Prostate gland (tissue), 2 donors: ENCODE data around the gene PTPRU. TPM values are rescaled to one million over a fixed set of nuclear protein-coding genes. Genes with fewer than 3 reads are reported as not detected.
"Not testable (repeated sequence)": the region's sequence is repeated elsewhere in the genome, so short reads cannot be mapped to it uniquely, and the experiment has no call there.

Source experiments
- DNase-seq: peaks from one replicate; pipeline ENCODE4 v3.0.0-alpha.2; 2019; ENCODE audit warnings: low spot score
- H3K27ac ChIP-seq, 2 donors: fragments of 200-600 bp; sonication (generic); 2 replicates each; pipeline ENCODE4 v1.5.1; 2017 to 2019
- H3K27me3 ChIP-seq: fragments of 200-600 bp; sonication (generic); replicated peaks from 2 replicates; pipeline ENCODE4 v1.5.1; 2019; ENCODE audit not compliant: insufficient read depth
- H3K36me3 ChIP-seq, 2 donors: fragments of 200-600 bp; sonication (generic); 1 replicate in 1 of 2; 2 replicates in 1 of 2; pipeline versions ENCODE4 v1.5.1 to v1.8.1; 2017 to 2019
- H3K4me1 ChIP-seq: fragments of 200-600 bp; sonication (generic); replicated peaks from 2 replicates; pipeline ENCODE4 v1.5.1; 2019
- H3K4me3 ChIP-seq, 2 donors: fragments of 200-600 bp; sonication (generic); 2 replicates each; pipeline ENCODE4 v1.5.1; 2017 to 2019
- H3K9me3 ChIP-seq: fragments of 200-600 bp; sonication (generic); 2 replicates; pipeline ENCODE4 v1.5.1; 2017
- POLR2A ChIP-seq: fragments of 450-650 bp; IDR thresholded peaks from one replicate; pipeline ENCODE4 v1.6.1; 2016; ENCODE audit warnings: antibody characterized with exemption, mild to moderate bottlenecking
- POLR2AphosphoS5 ChIP-seq: sonication (generic); formaldehyde crosslinking; IDR thresholded peaks from one replicate; pipeline ENCODE4 v1.6.1; 2017; ENCODE audit warnings: antibody characterized with exemption
- WGBS: methylation state at CpG from one replicate; pipeline ENCODE4 v1.1.5; 2018; 5-methylcytosine and 5-hydroxymethylcytosine counted together
- intact Hi-C: fragments of 100-400 bp; cut with DNase I; formaldehyde crosslinking; loops from one replicate; pipeline ENCODE4 v1.14.2; 2022
- total RNA-seq, 2 donors: library from RNA; depleted of rRNA; stranded (reverse); fragments of >200 nt; gene quantifications; one replicate each; pipeline ENCODE4 v1.1.0, GENCODE V29; 2016
- TF ChIP-seq, protein P1 (sequence below), 4 experiments: fragments of 200-600 bp in 2 of 4; fragments of 450-650 bp in 2 of 4; sonication (generic) in 2 of 4; IDR thresholded peaks; 1 replicate in 3 of 4; 2 replicates in 1 of 4; pipeline ENCODE4 v1.5.1; 2016 to 2019; ENCODE audit warnings: antibody characterized with exemption in 4 of 4, mild to moderate bottlenecking in 2 of 4, moderate library complexity in 2 of 4

The PTPRU gene
- total RNA-seq, 2 donors from 2014 or later = 49.9 to 60.5 TPM

DNA sequence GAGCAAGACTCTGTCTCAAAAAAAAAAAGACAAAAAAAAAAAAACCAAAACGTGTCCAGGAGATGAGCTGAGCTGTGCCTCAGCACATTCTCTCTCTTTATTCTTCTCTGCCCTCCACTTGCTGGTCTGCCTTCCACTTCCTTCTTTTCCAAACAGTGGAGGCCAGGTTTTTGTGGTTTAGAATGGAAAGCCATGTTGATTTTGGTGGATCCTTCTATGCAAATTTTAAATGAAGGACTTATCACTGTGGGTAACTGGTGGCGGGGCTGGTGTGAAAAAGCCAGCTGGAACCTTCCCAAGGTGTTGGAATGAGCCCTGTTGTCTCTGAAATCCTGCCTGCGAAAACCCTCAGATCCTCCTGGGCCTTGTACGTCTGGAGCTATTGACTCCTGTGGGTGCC lies 61.9 kb downstream of the PTPRU start:
- H3K4me3 ChIP-seq = no peak overlapping the region
- no peaks in the 10 kb centered on the region for H3K4me1 ChIP-seq
- H3K27me3 ChIP-seq = no peaks in the 10 kb centered on the region
- no peak for DNase-seq
- H3K27ac ChIP-seq = no peak overlapping the region
- intact Hi-C loops = no loop called here
- 68% methylated on average over 4 of the region's 4 CpGs for WGBS
- no peaks in the 10 kb centered on the region for H3K36me3 ChIP-seq
- TF ChIP-seq, protein P1, sequence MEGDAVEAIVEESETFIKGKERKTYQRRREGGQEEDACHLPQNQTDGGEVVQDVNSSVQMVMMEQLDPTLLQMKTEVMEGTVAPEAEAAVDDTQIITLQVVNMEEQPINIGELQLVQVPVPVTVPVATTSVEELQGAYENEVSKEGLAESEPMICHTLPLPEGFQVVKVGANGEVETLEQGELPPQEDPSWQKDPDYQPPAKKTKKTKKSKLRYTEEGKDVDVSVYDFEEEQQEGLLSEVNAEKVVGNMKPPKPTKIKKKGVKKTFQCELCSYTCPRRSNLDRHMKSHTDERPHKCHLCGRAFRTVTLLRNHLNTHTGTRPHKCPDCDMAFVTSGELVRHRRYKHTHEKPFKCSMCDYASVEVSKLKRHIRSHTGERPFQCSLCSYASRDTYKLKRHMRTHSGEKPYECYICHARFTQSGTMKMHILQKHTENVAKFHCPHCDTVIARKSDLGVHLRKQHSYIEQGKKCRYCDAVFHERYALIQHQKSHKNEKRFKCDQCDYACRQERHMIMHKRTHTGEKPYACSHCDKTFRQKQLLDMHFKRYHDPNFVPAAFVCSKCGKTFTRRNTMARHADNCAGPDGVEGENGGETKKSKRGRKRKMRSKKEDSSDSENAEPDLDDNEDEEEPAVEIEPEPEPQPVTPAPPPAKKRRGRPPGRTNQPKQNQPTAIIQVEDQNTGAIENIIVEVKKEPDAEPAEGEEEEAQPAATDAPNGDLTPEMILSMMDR (IDR thresholded peaks at IDR 0.05) = no peak
- TF ChIP-seq POLR2A (no peak), POLR2AphosphoS5 (no peak)
- H3K9me3 ChIP-seq = no peaks in the 10 kb centered on the region

DNA sequence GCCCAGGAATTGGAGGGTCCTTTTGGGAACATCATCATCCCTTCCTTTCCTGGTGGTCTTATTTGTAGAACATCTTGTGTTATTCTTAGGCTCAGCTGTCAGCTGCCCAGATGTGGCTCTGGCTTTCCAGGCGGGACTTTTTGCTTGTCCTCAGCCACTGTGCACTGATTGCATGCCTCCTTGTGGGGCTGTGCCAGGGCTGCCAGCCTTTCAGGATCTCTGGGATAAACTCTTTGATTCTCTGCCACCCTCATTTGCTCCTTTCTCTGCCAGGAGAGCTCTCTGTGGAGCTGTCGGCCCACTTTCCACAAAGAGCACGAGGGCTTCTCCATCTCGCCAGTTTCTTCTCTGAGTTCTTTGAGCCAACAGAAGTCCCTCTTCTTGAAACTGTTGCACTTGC lies 63.1 kb downstream of the PTPRU start:
- 65% methylated on average over 4 of the region's 4 CpGs for WGBS
- TF ChIP-seq POLR2AphosphoS5 (no peak), POLR2A (no peak)
- TF ChIP-seq, protein P1 (IDR thresholded peaks at IDR 0.05) = no peak
- no peak for DNase-seq
- Histone ChIP-seq H3K4me1 (no peaks in the 10 kb centered on the region), H3K27ac (no peak overlapping the region), H3K36me3 (no peaks in the 10 kb centered on the region), H3K9me3 (no peaks in the 10 kb centered on the region), H3K27me3 (no peaks in the 10 kb centered on the region), H3K4me3 (no peak overlapping the region)
- intact Hi-C loops = no loop called here

DNA sequence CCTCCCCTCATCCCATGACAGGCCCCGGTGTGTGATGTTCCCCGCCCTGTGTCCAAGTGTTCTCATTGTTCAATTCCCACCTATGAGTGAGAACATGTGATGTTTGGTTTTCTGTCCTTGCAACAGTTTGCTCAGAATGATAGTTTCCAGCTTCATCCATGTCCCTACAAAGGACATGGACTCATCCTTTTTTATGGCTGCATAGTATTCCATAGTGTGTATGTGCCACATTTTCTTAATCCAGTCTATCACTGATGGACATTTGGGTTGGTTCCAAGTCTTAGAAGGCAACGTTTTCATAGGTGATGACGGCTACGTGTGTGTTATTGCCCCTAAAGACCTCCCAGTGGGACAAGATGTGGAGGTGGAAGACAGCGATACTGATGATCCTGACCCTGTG lies 65.4 kb downstream of the PTPRU start:
- H3K4me3 ChIP-seq, H3K9me3 ChIP-seq, H3K36me3 ChIP-seq, H3K27ac ChIP-seq, H3K27me3 ChIP-seq, DNase-seq, H3K4me1 ChIP-seq, intact Hi-C loops: not testable (repeated sequence)
- 96% methylated on average over 6 of the region's 6 CpGs for WGBS

DNA sequence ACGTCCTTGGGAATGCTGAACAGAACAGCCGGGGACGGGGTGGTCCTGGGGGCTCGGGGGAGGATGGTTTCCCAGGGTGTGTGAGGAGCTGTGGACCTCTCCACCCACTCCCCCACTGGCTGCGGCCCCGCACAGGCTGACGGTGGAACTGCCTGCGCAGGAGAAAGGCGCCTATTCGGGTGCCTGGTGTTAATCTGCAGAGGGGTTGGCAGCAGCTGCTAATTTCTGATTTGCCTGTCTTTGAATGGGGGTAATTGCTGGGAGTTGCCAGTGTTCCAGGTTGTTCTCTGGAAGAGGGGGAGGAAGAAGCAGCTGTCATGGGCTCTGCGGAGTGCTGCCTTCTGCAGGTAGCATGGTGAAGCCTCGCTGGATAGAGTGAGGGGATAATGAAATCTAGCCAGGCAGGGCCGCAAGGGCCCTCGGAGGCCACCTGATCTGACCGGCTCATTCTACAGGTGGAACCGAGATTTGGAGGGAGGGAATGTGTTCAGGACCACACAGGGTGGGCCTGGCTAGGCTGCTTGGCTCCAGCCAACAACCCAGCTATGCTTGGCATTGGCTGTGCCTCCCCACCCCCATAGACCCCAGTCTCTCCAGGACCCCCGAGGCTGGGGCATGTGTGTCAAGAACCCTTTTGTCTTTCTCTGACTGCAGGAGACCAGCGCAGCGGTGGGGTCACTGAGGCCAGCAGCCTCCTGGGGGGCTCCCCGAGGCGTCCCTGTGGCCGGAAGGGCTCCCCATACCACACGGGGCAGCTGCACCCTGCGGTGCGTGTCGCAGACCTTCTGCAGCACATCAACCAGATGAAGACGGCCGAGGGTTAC lies 67.1 kb downstream of the PTPRU start:
- TF ChIP-seq POLR2AphosphoS5 = no peak
- no peak for TF ChIP-seq POLR2A
- TF ChIP-seq, protein P1 (IDR thresholded peaks at IDR 0.05) = no peak
- H3K36me3 ChIP-seq = no peaks in the 10 kb centered on the region
- WGBS = 90% methylated on average over 28 of the region's 28 CpGs
- no peak overlapping the region for H3K27ac ChIP-seq
- intact Hi-C loops = no loop called here
- no peak for DNase-seq
- H3K4me1 ChIP-seq = no peaks in the 10 kb centered on the region
- H3K9me3 ChIP-seq = no peaks in the 10 kb centered on the region
- H3K27me3 ChIP-seq = no peaks in the 10 kb centered on the region
- H3K4me3 ChIP-seq = no peak overlapping the region

DNA sequence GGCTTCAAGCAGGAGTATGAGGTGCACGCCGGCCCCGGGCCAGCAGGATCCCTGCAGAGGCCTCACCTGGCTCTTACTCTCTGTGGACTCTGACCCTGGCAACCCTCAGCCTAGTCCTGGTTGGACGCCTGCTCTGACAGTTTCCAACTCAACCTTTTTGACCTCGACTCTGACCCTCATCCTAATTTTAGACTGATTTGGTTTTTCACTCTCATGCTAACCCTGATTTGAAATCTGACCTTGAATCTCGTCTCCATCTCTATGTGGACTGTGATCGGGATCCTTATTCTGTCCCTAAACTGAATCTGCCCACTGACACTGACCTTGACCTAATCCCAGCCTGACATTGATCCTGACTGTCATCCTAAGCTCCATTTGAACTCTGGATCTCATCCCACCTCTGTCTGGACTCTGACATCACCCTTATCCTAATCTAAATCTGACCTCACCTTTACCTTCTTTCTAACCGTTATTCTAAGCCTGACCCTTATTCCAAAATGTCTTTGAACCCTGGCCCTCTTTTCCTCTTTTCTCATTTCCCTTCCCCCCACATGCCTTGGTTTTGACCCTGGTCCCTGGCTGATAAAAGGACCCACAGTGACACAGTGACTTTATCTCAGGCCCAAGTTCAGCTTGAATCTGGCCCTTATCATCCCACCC lies 67.8 kb downstream of the PTPRU start:
- no peak for DNase-seq
- Histone ChIP-seq H3K27me3 (no peaks in the 10 kb centered on the region), H3K27ac (no peak overlapping the region), H3K36me3 (no peaks in the 10 kb centered on the region), H3K4me1 (no peaks in the 10 kb centered on the region), H3K9me3 (no peaks in the 10 kb centered on the region), H3K4me3 (no peak overlapping the region)
- TF ChIP-seq POLR2A (no peak), POLR2AphosphoS5 (no peak)
- TF ChIP-seq, protein P1 (IDR thresholded peaks at IDR 0.05) = no peak
- 78% methylated on average over 8 of the region's 8 CpGs for WGBS
- intact Hi-C loops = no loop called here
